Gastroesophageal sphincter (tissue), 4 donors: ENCODE results near the gene FN1. TPM values are rescaled to one million over a fixed set of nuclear protein-coding genes. Genes with fewer than 3 reads are reported as not detected.

Source experiments
- ATAC-seq: fragments of 150-250 bp; one replicate; pipeline ENCODE4 v1.9.1; 2016; ENCODE audit warnings: mild to moderate bottlenecking, moderate library complexity
- H3K27ac ChIP-seq, 4 donors: fragments of 200-600 bp; sonication (generic) in 3 of 4; 1 replicate in 3 of 4; 2 replicates in 1 of 4; pipeline ENCODE4 v1.5.1; 2016 to 2019
- H3K27me3 ChIP-seq: fragments of 200-600 bp; sonication (generic); one replicate; pipeline ENCODE4 v1.5.1; 2019
- H3K36me3 ChIP-seq, 2 donors: fragments of 200-600 bp; sonication (generic); one replicate each; pipeline ENCODE4 v1.5.1; 2019; ENCODE audit warnings: control low read depth in 1 of 2
- H3K4me1 ChIP-seq, 3 donors: fragments of 200-600 bp; sonication (generic); 1 replicate in 2 of 3; 2 replicates in 1 of 3; pipeline ENCODE4 v1.5.1; 2016 to 2019; ENCODE audit warnings: control low read depth in 2 of 3
- H3K4me3 ChIP-seq, 2 donors: fragments of 200-600 bp; sonication (generic); one replicate each; pipeline ENCODE4 v1.5.1; 2019; ENCODE audit warnings: mild to moderate bottlenecking in 1 of 2, moderate library complexity in 1 of 2
- H3K9me3 ChIP-seq, 3 donors: fragments of 200-600 bp; sonication (generic); one replicate each; pipeline ENCODE4 v1.5.1; 2017 to 2019; ENCODE audit warnings: control low read depth in 2 of 3
- CTCF ChIP-seq, 4 experiments: fragments of 200-600 bp in 2 of 4; fragments of 450-650 bp in 2 of 4; sonication (generic) in 1 of 4; IDR thresholded peaks; one replicate each; pipeline ENCODE4 v1.5.1; 2017 to 2019; ENCODE audit warnings: antibody characterized with exemption in 4 of 4, mild to moderate bottlenecking in 2 of 4, moderate library complexity in 2 of 4
- EP300 ChIP-seq: sonication (generic); formaldehyde crosslinking; IDR thresholded peaks from one replicate; pipeline ENCODE4 v1.6.1; 2017; ENCODE audit warnings: antibody characterized with exemption, mild to moderate bottlenecking
- POLR2A ChIP-seq, 2 donors: fragments of 450-650 bp; IDR thresholded peaks; one replicate each; pipeline ENCODE4 v1.6.1; 2017; ENCODE audit warnings: antibody characterized with exemption in 2 of 2, mild to moderate bottlenecking in 2 of 2, moderate library complexity in 1 of 2
- POLR2AphosphoS5 ChIP-seq: sonication (generic); formaldehyde crosslinking; IDR thresholded peaks from one replicate; pipeline ENCODE4 v1.6.1; 2017; ENCODE audit warnings: antibody characterized with exemption
- WGBS, 2 donors: methylation state at CpG; one replicate each; pipeline ENCODE4 v1.1.5; 2018; ENCODE audit warnings: low coverage in 1 of 2; 5-methylcytosine and 5-hydroxymethylcytosine counted together
- total RNA-seq, 4 donors: library from RNA; depleted of rRNA; stranded (reverse); fragments of >200 nt; gene quantifications; one replicate each; pipeline ENCODE4 v1.1.0, GENCODE V29; 2016

Gene FN1
- total RNA-seq, 4 donors from 2014 or later = 1,699 to 4,986 (median 1,920) TPM

GRCh38 chr2:215363461-215364156, 72.3 kb downstream of the FN1 start:
- no peak overlapping the region for H3K4me3 ChIP-seq
- peaks cover 25 to 99% of the 10 kb centered on the region in 2 donors for H3K36me3 ChIP-seq
- TF ChIP-seq CTCF (IDR thresholded peaks at IDR 0.05) (no peak), EP300 (no peak), POLR2A (IDR thresholded peaks at IDR 0.05) (no peak), POLR2AphosphoS5 (no peak)
- H3K27me3 ChIP-seq = no peaks in the 10 kb centered on the region
- no peaks in the 10 kb centered on the region for H3K9me3 ChIP-seq
- H3K27ac ChIP-seq = peak overlapping the region in 1 of 4 donors; percentile 30
- ATAC-seq = no peak
- WGBS, 2 donors = 39 to 50% methylated on average over 2 of the region's 2 CpGs
- H3K4me1 ChIP-seq = no peaks in the 10 kb centered on the region

GRCh38 chr2:215363039-215363438, 72.8 kb downstream of the FN1 start:
- no peak for ATAC-seq
- WGBS, 2 donors = 66 to 100% methylated on average over 1 to 2 of the region's 2 CpGs
- no peak overlapping the region for H3K4me3 ChIP-seq
- no peak for TF ChIP-seq EP300
- TF ChIP-seq CTCF (IDR thresholded peaks at IDR 0.05) = no peak
- no peak for TF ChIP-seq POLR2AphosphoS5
- no peak overlapping the region for H3K27ac ChIP-seq
- H3K36me3 ChIP-seq = peaks cover 24 to 94% of the 10 kb centered on the region in 2 donors
- no peaks in the 10 kb centered on the region for H3K9me3 ChIP-seq
- H3K27me3 ChIP-seq = no peaks in the 10 kb centered on the region
- H3K4me1 ChIP-seq = no peaks in the 10 kb centered on the region

- peaks cover 21 to 89% of the 10 kb centered on the region in 2 donors for H3K36me3 ChIP-seq
- no peak for TF ChIP-seq CTCF (IDR thresholded peaks at IDR 0.05)
- no peak for TF ChIP-seq POLR2A (IDR thresholded peaks at IDR 0.05)
- TF ChIP-seq POLR2AphosphoS5 = no peak
- H3K27me3 ChIP-seq = no peaks in the 10 kb centered on the region
- ATAC-seq = no peak
- no peaks in the 10 kb centered on the region for H3K9me3 ChIP-seq
- H3K27ac ChIP-seq = peak overlapping the region in 1 of 4 donors; percentile 28
- H3K4me1 ChIP-seq = no peaks in the 10 kb centered on the region
- H3K4me3 ChIP-seq = no peak overlapping the region
- 89 to 92% methylated on average over 4 to 6 of the region's 8 CpGs for WGBS, 2 donors
These were observed 73.3 kb downstream of the FN1 start for GRCh38 chr2:215362562-215362904.

- no peaks in the 10 kb centered on the region for H3K27me3 ChIP-seq
- no peak overlapping the region for H3K4me3 ChIP-seq
- no peaks in the 10 kb centered on the region for H3K9me3 ChIP-seq
- no peak for ATAC-seq
- H3K36me3 ChIP-seq = peaks cover 21 to 83% of the 10 kb centered on the region in 2 donors
- H3K27ac ChIP-seq = peak overlapping the region in 1 of 4 donors; percentile 28
- H3K4me1 ChIP-seq = no peaks in the 10 kb centered on the region
- TF ChIP-seq EP300 (no peak), POLR2AphosphoS5 (no peak), CTCF (IDR thresholded peaks at IDR 0.05) (no peak), POLR2A (IDR thresholded peaks at IDR 0.05) (no peak)
- 62 to 75% methylated on average over 2 to 6 of the region's 6 CpGs for WGBS, 2 donors
These were observed 73.8 kb downstream of the FN1 start for GRCh38 chr2:215361876-215362561.
